Panc1 (cell line): ENCODE data around the gene PLAAT2. TPM values are rescaled to one million over a fixed set of nuclear protein-coding genes. Genes with fewer than 3 reads are reported as not detected.
A peak's percentile ranks its signal among the peaks of the same experiment; 100 is the strongest.

ENCODE experiments used
- ATAC-seq: fragments of 200-7000 bp; cut with Tn5 transposase; 2 replicates; pipeline ENCODE4 v1.9.1; 2020; ENCODE audit warnings: mild to moderate bottlenecking, moderate library complexity
- BruUV-seq: library from RNA; stranded (reverse); fragments of 400-500 nt; replicated peaks from 2 replicates; lab custom pipeline; 2021; lab: Mats Ljungman, UMichigan
- CTCF ChIA-PET: fragments of 300-600 bp; sonication (Branson Sonifier 250); formaldehyde crosslinking; loops from one replicate; lab custom pipeline; 2022; ENCODE audit warnings: antibody characterized with exemption; lab: Charles Lee
- POLR2A ChIA-PET: fragments of 300-600 bp; sonication (Branson Sonifier 250); formaldehyde crosslinking; loops from one replicate; lab custom pipeline; 2022; ENCODE audit warnings: antibody characterized with exemption; lab: Charles Lee
- DNase-seq: peaks from one replicate; pipeline ENCODE4 v3.0.0-alpha.2; 2010; ENCODE audit warnings: low read depth, low spot score
- H3K27ac ChIP-seq: 2 replicates; pipeline ENCODE4 v1.5.1; 2011; ENCODE audit warnings: mild to moderate bottlenecking, low read length, inconsistent platforms
- H3K27me3 ChIP-seq: fragments of 200-500 bp; sonication (Bioruptor generic); 2 replicates; pipeline ENCODE4 v1.6.0; 2014; ENCODE audit warnings: low read length, inconsistent platforms; ENCODE audit not compliant: control insufficient read depth, insufficient read depth
- H3K36me3 ChIP-seq: fragments of 200-500 bp; sonication (Bioruptor generic); 2 replicates; pipeline ENCODE4 v1.5.1; 2014; ENCODE audit warnings: inconsistent platforms, mild to moderate bottlenecking, low read length, moderate library complexity; ENCODE audit not compliant: control insufficient read depth, insufficient read depth
- H3K4me1 ChIP-seq: 2 replicates; pipeline ENCODE4 v1.5.1; 2011; ENCODE audit warnings: inconsistent platforms, mild to moderate bottlenecking, low read length, moderate library complexity; ENCODE audit not compliant: control insufficient read depth, insufficient read depth
- H3K4me3 ChIP-seq, 2 experiments: 2 replicates each; pipeline ENCODE4 v1.5.1; 2011 to 2012; ENCODE audit warnings: low read depth in 2 of 2, low read length in 2 of 2, mild to moderate bottlenecking in 2 of 2, inconsistent platforms in 1 of 2, moderate library complexity in 1 of 2
- H3K9me3 ChIP-seq: fragments of 200-500 bp; sonication (Bioruptor generic); 2 replicates; pipeline ENCODE4 v1.5.1; 2014; ENCODE audit warnings: low read depth, mild to moderate bottlenecking, inconsistent platforms, low read length, moderate library complexity; ENCODE audit not compliant: control insufficient read depth, insufficient read depth
- POLR2AphosphoS5 ChIP-seq: IDR thresholded peaks from 2 replicates; pipeline ENCODE4 v1.6.1; 2012; ENCODE audit warnings: mild to moderate bottlenecking, low read depth, low read length, moderate library complexity
- SIN3A ChIP-seq: IDR thresholded peaks from 2 replicates; pipeline ENCODE4 v1.6.1; 2012; ENCODE audit warnings: low read depth, mild to moderate bottlenecking, low read length, moderate library complexity, borderline replicate concordance; ENCODE audit not compliant: insufficient read depth
- TCF7L2 ChIP-seq: IDR thresholded peaks from 2 replicates; pipeline ENCODE4 v1.6.1; 2011; ENCODE audit warnings: mild to moderate bottlenecking, low read depth, low read length, inconsistent platforms
- in situ Hi-C: cut with HindIII; loops from 2 replicates; pipeline ENCODE4 v1.10.0; 2016; ENCODE audit warnings: low sequenced_read_pairs, low pct_unique_long_range_greater_than_20kb
- intact Hi-C: fragments of 100-400 bp; cut with micrococcal nuclease; formaldehyde crosslinking; loops from one replicate; pipeline ENCODE4 v1.10.0; 2022; ENCODE audit not compliant: unreplicated experiment
- total RNA-seq: library from RNA; stranded (reverse); gene quantifications from one replicate; pipeline ENCODE4 v1.2.1, GENCODE V29; 2021; ENCODE audit not compliant: unreplicated experiment
- TF ChIP-seq, protein P1 (sequence below): fragments of 450-650 bp; IDR thresholded peaks from 2 replicates; pipeline ENCODE4 v1.5.1; 2017; ENCODE audit warnings: mild to moderate bottlenecking
- TF ChIP-seq, protein P2 (sequence below), 2 experiments: IDR thresholded peaks; 2 replicates each; pipeline ENCODE4 v1.6.1; 2011 to 2012; ENCODE audit warnings: low read depth in 2 of 2, control low read depth in 1 of 2, low read length in 1 of 2, mild to moderate bottlenecking in 1 of 2, moderate library complexity in 1 of 2; ENCODE audit not compliant: insufficient read depth in 1 of 2

Gene PLAAT2
- total RNA-seq, 1 experiment from 2014 or later: not detected

DNA sequence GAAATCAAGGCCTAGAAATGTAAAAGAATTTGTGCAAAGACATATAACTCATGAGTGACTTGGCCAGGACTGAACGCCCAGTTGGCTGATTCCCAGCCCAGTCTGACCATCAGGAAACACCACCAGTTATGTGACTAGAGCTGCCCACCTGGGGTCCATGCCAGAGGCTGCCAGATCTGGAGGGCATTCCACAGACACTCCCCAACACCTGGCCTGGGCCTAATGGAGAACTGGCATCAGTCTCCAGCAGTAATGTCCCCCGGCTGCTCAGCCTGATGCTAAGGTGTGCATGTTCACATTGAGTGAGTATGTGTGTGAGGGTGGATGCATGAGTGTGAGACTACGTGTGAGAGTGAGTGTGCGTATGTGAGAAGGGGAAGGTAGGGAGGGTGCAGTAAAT, 35.4 kb upstream of the PLAAT2 start (continued):
- no peak for TF ChIP-seq TCF7L2

DNA sequence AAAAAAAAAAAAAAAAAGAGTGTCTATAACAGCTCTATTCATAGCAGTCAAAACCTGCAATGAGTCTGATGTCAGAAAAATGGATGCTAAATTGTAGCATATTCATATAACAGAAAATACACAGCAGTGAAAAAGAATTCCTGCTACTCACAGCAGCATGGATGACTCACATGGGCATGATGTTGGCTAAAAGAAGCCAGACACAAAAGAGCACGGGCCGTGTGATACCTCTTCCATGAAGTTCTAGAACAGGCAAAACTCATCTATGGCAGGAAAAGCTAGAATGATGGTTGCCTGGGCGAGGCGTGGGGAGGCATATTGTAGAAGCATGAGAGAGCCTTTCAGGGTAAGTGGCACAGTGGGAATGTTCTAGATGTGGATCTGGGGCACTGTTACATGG, 32.1 kb upstream of the PLAAT2 start:
- TF ChIP-seq TCF7L2 (no peak), SIN3A (no peak), POLR2AphosphoS5 (no peak)
- TF ChIP-seq, protein P1, sequence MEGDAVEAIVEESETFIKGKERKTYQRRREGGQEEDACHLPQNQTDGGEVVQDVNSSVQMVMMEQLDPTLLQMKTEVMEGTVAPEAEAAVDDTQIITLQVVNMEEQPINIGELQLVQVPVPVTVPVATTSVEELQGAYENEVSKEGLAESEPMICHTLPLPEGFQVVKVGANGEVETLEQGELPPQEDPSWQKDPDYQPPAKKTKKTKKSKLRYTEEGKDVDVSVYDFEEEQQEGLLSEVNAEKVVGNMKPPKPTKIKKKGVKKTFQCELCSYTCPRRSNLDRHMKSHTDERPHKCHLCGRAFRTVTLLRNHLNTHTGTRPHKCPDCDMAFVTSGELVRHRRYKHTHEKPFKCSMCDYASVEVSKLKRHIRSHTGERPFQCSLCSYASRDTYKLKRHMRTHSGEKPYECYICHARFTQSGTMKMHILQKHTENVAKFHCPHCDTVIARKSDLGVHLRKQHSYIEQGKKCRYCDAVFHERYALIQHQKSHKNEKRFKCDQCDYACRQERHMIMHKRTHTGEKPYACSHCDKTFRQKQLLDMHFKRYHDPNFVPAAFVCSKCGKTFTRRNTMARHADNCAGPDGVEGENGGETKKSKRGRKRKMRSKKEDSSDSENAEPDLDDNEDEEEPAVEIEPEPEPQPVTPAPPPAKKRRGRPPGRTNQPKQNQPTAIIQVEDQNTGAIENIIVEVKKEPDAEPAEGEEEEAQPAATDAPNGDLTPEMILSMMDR: no peak
- TF ChIP-seq, protein P2, sequence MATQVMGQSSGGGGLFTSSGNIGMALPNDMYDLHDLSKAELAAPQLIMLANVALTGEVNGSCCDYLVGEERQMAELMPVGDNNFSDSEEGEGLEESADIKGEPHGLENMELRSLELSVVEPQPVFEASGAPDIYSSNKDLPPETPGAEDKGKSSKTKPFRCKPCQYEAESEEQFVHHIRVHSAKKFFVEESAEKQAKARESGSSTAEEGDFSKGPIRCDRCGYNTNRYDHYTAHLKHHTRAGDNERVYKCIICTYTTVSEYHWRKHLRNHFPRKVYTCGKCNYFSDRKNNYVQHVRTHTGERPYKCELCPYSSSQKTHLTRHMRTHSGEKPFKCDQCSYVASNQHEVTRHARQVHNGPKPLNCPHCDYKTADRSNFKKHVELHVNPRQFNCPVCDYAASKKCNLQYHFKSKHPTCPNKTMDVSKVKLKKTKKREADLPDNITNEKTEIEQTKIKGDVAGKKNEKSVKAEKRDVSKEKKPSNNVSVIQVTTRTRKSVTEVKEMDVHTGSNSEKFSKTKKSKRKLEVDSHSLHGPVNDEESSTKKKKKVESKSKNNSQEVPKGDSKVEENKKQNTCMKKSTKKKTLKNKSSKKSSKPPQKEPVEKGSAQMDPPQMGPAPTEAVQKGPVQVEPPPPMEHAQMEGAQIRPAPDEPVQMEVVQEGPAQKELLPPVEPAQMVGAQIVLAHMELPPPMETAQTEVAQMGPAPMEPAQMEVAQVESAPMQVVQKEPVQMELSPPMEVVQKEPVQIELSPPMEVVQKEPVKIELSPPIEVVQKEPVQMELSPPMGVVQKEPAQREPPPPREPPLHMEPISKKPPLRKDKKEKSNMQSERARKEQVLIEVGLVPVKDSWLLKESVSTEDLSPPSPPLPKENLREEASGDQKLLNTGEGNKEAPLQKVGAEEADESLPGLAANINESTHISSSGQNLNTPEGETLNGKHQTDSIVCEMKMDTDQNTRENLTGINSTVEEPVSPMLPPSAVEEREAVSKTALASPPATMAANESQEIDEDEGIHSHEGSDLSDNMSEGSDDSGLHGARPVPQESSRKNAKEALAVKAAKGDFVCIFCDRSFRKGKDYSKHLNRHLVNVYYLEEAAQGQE (IDR thresholded peaks at IDR 0.05; ENCODE audit: insufficient read depth in 1 of 2, low read depth in 2 of 2, low read length in 1 of 2): no peak
- no TSS peak for BruUV-seq
- DNase-seq: no peak
- Histone ChIP-seq H3K4me1 (no peaks in the 10 kb centered on the region), H3K9me3 (no peaks in the 10 kb centered on the region), H3K36me3 (no peaks in the 10 kb centered on the region), H3K27ac (no peak overlapping the region), H3K4me3 (no peak overlapping the region), H3K27me3 (no peaks in the 10 kb centered on the region)
- in situ Hi-C loops (no loop called here), intact Hi-C loops (no loop called here)
- ChIA-PET POLR2A (no interaction called here), CTCF (interaction anchor here (0.7 kb wide), 1 partner anchor 647 kb away, joined by 8 read pairs; no protein-coding TSS in a partner anchor)
- no peak for ATAC-seq

DNA sequence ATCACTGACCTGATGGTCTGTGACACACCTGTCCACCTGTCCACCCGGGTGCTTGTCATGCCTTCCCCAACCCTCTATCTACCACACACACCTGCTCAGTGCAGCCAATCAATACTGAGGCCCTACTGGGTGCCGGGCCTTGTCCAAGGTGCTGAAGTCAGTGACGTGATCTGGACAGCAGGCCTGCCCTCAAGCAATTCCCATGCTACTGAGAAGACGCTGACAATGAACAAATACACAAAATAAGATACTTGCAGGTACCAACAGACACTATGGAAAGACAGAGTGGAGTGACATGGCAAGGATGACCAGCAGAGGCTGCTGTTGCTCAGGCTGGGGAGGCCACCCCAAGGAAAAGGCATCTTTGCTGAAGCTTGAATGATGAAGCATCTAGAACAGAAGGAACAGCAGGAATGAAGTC, 29.8 kb upstream of the PLAAT2 start:
- Histone ChIP-seq H3K27me3 (no peaks in the 10 kb centered on the region), H3K36me3 (no peaks in the 10 kb centered on the region), H3K9me3 (no peaks in the 10 kb centered on the region), H3K4me1 (no peaks in the 10 kb centered on the region), H3K4me3 (no peak overlapping the region), H3K27ac (no peak overlapping the region)
- POLR2A ChIA-PET: no interaction called here
- peak; percentile 91 for ATAC-seq
- in situ Hi-C loops (no loop called here), intact Hi-C loops (no loop called here)
- no peak for DNase-seq
- BruUV-seq: no TSS peak
- TF ChIP-seq, protein P2 (IDR thresholded peaks at IDR 0.05; ENCODE audit: insufficient read depth in 1 of 2, low read depth in 2 of 2, low read length in 1 of 2): peak; percentile 84 to 86
- no peak for TF ChIP-seq POLR2AphosphoS5
- TF ChIP-seq, protein P1: peak; percentile 91
- no peak for TF ChIP-seq TCF7L2
- no peak for TF ChIP-seq SIN3A
- CTCF ChIA-PET: interaction anchor here (0.6 to 1.3 kb wide), 2 partner anchors 22 to 43 kb away, joined by 3 read pairs; no protein-coding TSS in a partner anchor
